Measurements from ENCODE around the gene ZFX. TPM values are rescaled to one million over a fixed set of nuclear protein-coding genes. Genes with fewer than 3 reads are reported as not detected.
A peak's percentile ranks its signal among the peaks of the same experiment; 100 is the strongest.

The ZFX gene
- total RNA-seq, 1 donor from 2014 or later, result 35.7 TPM

GRCh38 chrX:24203072-24203808 is 53.7 kb downstream of the ZFX start:
- no peak overlapping the region for H3K4me3 ChIP-seq (ENCODE audit: insufficient read depth, low read depth, low read length)
- peak overlapping the region; percentile 84 for H3K27ac Mint-ChIP-seq (ENCODE audit: unreplicated experiment)
- no peaks in the 10 kb centered on the region for H3K27me3 Mint-ChIP-seq (ENCODE audit: low read depth, unreplicated experiment)
- no peak for DNase-seq (ENCODE audit: low read depth)
- H3K4me2 ChIP-seq (ENCODE audit: low read length), result no peak overlapping the region
- peak; percentile 5 for FAIRE-seq
- H3K4me3 Mint-ChIP-seq (ENCODE audit: unreplicated experiment), result no peak overlapping the region
- H3K9me3 ChIP-seq (ENCODE audit: insufficient read depth, low read depth, low read length), result no peaks in the 10 kb centered on the region
- H3K79me2 ChIP-seq (ENCODE audit: insufficient read depth, low read length), result peaks cover 75% of the 10 kb centered on the region
- peaks cover 67% of the 10 kb centered on the region for H4K20me1 ChIP-seq (ENCODE audit: insufficient read depth, low read length)
- H3K4me1 ChIP-seq (ENCODE audit: insufficient read depth, low read length), result no peaks in the 10 kb centered on the region
- no peak overlapping the region for H3K9ac ChIP-seq (ENCODE audit: low read length)
- peaks cover 2% of the 10 kb centered on the region for H3K9me3 Mint-ChIP-seq (ENCODE audit: unreplicated experiment)
- H3K27me3 ChIP-seq (ENCODE audit: insufficient read depth, low read length), result no peaks in the 10 kb centered on the region
- peaks cover 21% of the 10 kb centered on the region for H3K4me1 Mint-ChIP-seq (ENCODE audit: low read depth, unreplicated experiment)
- no peak overlapping the region for H3K27ac ChIP-seq (ENCODE audit: low read depth, low read length)
- no peak for TF ChIP-seq CTCF (IDR thresholded peaks at IDR 0.05; ENCODE audit: insufficient read depth, low read depth, low read length)
- TF ChIP-seq EZH2 (IDR thresholded peaks at IDR 0.05; ENCODE audit: insufficient read depth, low read length), result no peak
- peaks cover 7% of the 10 kb centered on the region for H3K36me3 Mint-ChIP-seq (ENCODE audit: low read depth, unreplicated experiment)
- H3K36me3 ChIP-seq (ENCODE audit: insufficient read depth, low read length), result peaks cover 1% of the 10 kb centered on the region
- no peak overlapping the region for H2AFZ ChIP-seq (ENCODE audit: low read depth, low read length)

GRCh38 chrX:24204331-24204730 is 54.8 kb downstream of the ZFX start:
- peaks cover 57% of the 10 kb centered on the region for H4K20me1 ChIP-seq (ENCODE audit: insufficient read depth, low read length)
- no peak overlapping the region for H2AFZ ChIP-seq (ENCODE audit: low read depth, low read length)

More at GRCh38 chrX:24204331-24204730, 54.8 kb downstream of the ZFX start:
- Histone ChIP-seq H3K36me3 (ENCODE audit: insufficient read depth, low read length) (peaks cover 8% of the 10 kb centered on the region), H3K79me2 (ENCODE audit: insufficient read depth, low read length) (peaks cover 64% of the 10 kb centered on the region), H3K4me2 (ENCODE audit: low read length) (peak overlapping the region; percentile 29), H3K9me3 (ENCODE audit: insufficient read depth, low read depth, low read length) (no peaks in the 10 kb centered on the region), H3K4me1 (ENCODE audit: insufficient read depth, low read length) (no peaks in the 10 kb centered on the region), H3K4me3 (ENCODE audit: insufficient read depth, low read depth, low read length) (no peak overlapping the region), H3K9ac (ENCODE audit: low read length) (no peak overlapping the region), H3K27ac (ENCODE audit: low read depth, low read length) (no peak overlapping the region), H3K27me3 (ENCODE audit: insufficient read depth, low read length) (no peaks in the 10 kb centered on the region)
- Mint-ChIP-seq H3K4me1 (ENCODE audit: low read depth, unreplicated experiment) (peaks cover 21% of the 10 kb centered on the region), H3K36me3 (ENCODE audit: low read depth, unreplicated experiment) (peaks cover 5% of the 10 kb centered on the region), H3K27me3 (ENCODE audit: low read depth, unreplicated experiment) (no peaks in the 10 kb centered on the region), H3K27ac (ENCODE audit: unreplicated experiment) (no peak overlapping the region), H3K4me3 (ENCODE audit: unreplicated experiment) (no peak overlapping the region), H3K9me3 (ENCODE audit: unreplicated experiment) (peaks cover 2% of the 10 kb centered on the region)
- DNase-seq (ENCODE audit: low read depth) (peak; percentile 48), FAIRE-seq (peak; percentile 55)
- TF ChIP-seq CTCF (IDR thresholded peaks at IDR 0.05; ENCODE audit: insufficient read depth, low read depth, low read length) (no peak), EZH2 (IDR thresholded peaks at IDR 0.05; ENCODE audit: insufficient read depth, low read length) (no peak)

Data from astrocyte (in vitro differentiated cells and primary cell).